ENCODE results near the gene CUL2.

GRCh38 chr10:35089611-35090161 lies 455 bp downstream of the CUL2 start:
- TF ChIP-seq CTCF (conservative IDR thresholded peaks at IDR 0.05; ENCODE audit: low read depth, low read length): no peak
- no peak for TF ChIP-seq CEBPB (IDR thresholded peaks at IDR 0.05; ENCODE audit: low read depth, low read length)
- no peak for TF ChIP-seq POLR2A (IDR thresholded peaks at IDR 0.05; ENCODE audit: low read depth, low read length)
- no peak for TF ChIP-seq MAFK (IDR thresholded peaks at IDR 0.05; ENCODE audit: low read depth, low read length)
- TF ChIP-seq RAD21 (IDR thresholded peaks at IDR 0.05; ENCODE audit: low read length): no peak
- no peak for TF ChIP-seq USF2 (IDR thresholded peaks at IDR 0.05; ENCODE audit: low read depth, low read length)

Measured in IMR-90 (cell line).